Measurements from ENCODE around the gene GTPBP4. TPM values are rescaled to one million over a fixed set of nuclear protein-coding genes. Genes with fewer than 3 reads are reported as not detected.

Gene GTPBP4
- total and polyA plus RNA-seq, 2 donors (not counting 1 experiment from before 2014, with no cell fraction given) = 28.7 to 34.4 TPM

DNA sequence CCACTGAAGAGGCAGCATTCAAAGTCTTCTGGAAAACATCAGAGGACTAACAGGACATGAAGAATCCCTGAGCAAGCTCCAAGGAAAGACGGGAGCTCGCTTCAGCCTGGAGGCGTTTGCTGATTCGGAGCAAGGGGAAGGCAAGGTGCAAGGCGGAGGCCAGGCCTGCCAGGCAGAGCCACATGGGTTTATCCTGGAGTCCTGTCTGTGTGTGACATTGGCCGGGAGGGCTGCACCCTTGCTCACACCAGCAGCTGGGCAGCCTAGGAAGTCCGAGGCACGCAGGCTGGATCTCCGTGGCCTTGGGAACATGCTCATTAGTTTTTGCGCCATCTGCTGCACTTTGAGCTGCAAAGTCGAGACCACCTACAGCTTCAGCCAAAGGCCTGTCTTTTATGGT lies 34.4 kb upstream of the GTPBP4 start:
- no peak overlapping the region for H3K9ac ChIP-seq (ENCODE audit: insufficient read depth, low read length)
- no peak overlapping the region for H3K4me2 ChIP-seq (ENCODE audit: extremely low read depth, insufficient read depth, low read length)
- H2AFZ ChIP-seq (ENCODE audit: low read length) = no peak overlapping the region
- no peaks in the 10 kb centered on the region for H3K79me2 ChIP-seq (ENCODE audit: control insufficient read depth, insufficient read depth, low read length)
- H3K27ac ChIP-seq (ENCODE audit: insufficient read depth, low read length) = no peak overlapping the region
- H3K27me3 ChIP-seq (ENCODE audit: control insufficient read depth, insufficient read depth, low read length) = peaks cover 9% of the 10 kb centered on the region
- H3K4me3 ChIP-seq (replicated peaks in 1 of 4; ENCODE audit: control extremely low read depth in 1 of 4, insufficient read depth in 1 of 4, low read depth in 3 of 4, low read length in 4 of 4) = no peak overlapping the region
- no peaks in the 10 kb centered on the region for H4K20me1 ChIP-seq (ENCODE audit: control insufficient read depth, extremely low read depth, insufficient read depth, low read length)
- H3K36me3 ChIP-seq (ENCODE audit: control insufficient read depth, insufficient read depth, low read length) = no peaks in the 10 kb centered on the region
- H3K4me1 ChIP-seq (ENCODE audit: control insufficient read depth, extremely low read depth, insufficient read depth, low read length) = no peaks in the 10 kb centered on the region
- TF ChIP-seq EZH2 (IDR thresholded peaks at IDR 0.05; ENCODE audit: low read length, missing control alignments) = no peak
- TF ChIP-seq, protein P1, sequence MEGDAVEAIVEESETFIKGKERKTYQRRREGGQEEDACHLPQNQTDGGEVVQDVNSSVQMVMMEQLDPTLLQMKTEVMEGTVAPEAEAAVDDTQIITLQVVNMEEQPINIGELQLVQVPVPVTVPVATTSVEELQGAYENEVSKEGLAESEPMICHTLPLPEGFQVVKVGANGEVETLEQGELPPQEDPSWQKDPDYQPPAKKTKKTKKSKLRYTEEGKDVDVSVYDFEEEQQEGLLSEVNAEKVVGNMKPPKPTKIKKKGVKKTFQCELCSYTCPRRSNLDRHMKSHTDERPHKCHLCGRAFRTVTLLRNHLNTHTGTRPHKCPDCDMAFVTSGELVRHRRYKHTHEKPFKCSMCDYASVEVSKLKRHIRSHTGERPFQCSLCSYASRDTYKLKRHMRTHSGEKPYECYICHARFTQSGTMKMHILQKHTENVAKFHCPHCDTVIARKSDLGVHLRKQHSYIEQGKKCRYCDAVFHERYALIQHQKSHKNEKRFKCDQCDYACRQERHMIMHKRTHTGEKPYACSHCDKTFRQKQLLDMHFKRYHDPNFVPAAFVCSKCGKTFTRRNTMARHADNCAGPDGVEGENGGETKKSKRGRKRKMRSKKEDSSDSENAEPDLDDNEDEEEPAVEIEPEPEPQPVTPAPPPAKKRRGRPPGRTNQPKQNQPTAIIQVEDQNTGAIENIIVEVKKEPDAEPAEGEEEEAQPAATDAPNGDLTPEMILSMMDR (conservative IDR thresholded peaks at IDR 0.05 in 1 of 2, IDR thresholded peaks at IDR 0.05 in 1 of 2; ENCODE audit: low read depth in 1 of 2, low read length in 2 of 2) = no peak
- no peaks in the 10 kb centered on the region for H3K9me3 ChIP-seq (ENCODE audit: control insufficient read depth, insufficient read depth, low read depth, low read length)
- DNase-seq (ENCODE audit: low read depth in 2 of 2) = no peak

DNA sequence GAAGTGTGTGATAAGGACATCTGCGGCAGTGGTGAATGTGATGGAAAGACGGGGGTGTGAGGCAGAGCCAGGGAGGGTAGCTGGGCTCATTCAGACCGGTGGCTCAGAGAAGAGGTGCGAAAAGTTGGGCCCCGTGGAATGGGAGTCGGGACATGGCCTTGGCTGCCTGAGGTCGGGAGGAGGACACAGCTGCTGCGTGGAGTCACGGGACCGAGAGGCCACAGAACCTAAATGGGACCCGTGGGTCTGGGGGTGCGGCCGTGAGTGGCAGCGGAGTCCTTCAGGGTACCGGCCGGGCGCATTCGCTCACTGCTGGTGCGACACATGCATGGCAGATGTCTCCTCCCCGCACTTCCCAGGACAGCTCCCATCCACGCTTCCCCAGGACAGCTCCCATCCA lies 33.8 kb upstream of the GTPBP4 start:
- no peak overlapping the region for H3K9ac ChIP-seq (ENCODE audit: insufficient read depth, low read length)
- no peak overlapping the region for H3K4me3 ChIP-seq (replicated peaks in 1 of 4; ENCODE audit: control extremely low read depth in 1 of 4, insufficient read depth in 1 of 4, low read depth in 3 of 4, low read length in 4 of 4)
- no peak overlapping the region for H2AFZ ChIP-seq (ENCODE audit: low read length)
- H3K27me3 ChIP-seq (ENCODE audit: control insufficient read depth, insufficient read depth, low read length) = peaks cover 9% of the 10 kb centered on the region
- TF ChIP-seq, protein P1 (conservative IDR thresholded peaks at IDR 0.05 in 1 of 2, IDR thresholded peaks at IDR 0.05 in 1 of 2; ENCODE audit: low read depth in 1 of 2, low read length in 2 of 2) = no peak
- no peak for TF ChIP-seq EZH2 (IDR thresholded peaks at IDR 0.05; ENCODE audit: low read length, missing control alignments)
- H3K9me3 ChIP-seq (ENCODE audit: control insufficient read depth, insufficient read depth, low read depth, low read length) = no peaks in the 10 kb centered on the region
- H3K27ac ChIP-seq (ENCODE audit: insufficient read depth, low read length) = no peak overlapping the region
- no peaks in the 10 kb centered on the region for H3K4me1 ChIP-seq (ENCODE audit: control insufficient read depth, extremely low read depth, insufficient read depth, low read length)
- H3K79me2 ChIP-seq (ENCODE audit: control insufficient read depth, insufficient read depth, low read length) = no peaks in the 10 kb centered on the region
- no peak overlapping the region for H3K4me2 ChIP-seq (ENCODE audit: extremely low read depth, insufficient read depth, low read length)
- no peaks in the 10 kb centered on the region for H3K36me3 ChIP-seq (ENCODE audit: control insufficient read depth, insufficient read depth, low read length)
- no peaks in the 10 kb centered on the region for H4K20me1 ChIP-seq (ENCODE audit: control insufficient read depth, extremely low read depth, insufficient read depth, low read length)
- DNase-seq (ENCODE audit: low read depth in 2 of 2) = no peak

DNA sequence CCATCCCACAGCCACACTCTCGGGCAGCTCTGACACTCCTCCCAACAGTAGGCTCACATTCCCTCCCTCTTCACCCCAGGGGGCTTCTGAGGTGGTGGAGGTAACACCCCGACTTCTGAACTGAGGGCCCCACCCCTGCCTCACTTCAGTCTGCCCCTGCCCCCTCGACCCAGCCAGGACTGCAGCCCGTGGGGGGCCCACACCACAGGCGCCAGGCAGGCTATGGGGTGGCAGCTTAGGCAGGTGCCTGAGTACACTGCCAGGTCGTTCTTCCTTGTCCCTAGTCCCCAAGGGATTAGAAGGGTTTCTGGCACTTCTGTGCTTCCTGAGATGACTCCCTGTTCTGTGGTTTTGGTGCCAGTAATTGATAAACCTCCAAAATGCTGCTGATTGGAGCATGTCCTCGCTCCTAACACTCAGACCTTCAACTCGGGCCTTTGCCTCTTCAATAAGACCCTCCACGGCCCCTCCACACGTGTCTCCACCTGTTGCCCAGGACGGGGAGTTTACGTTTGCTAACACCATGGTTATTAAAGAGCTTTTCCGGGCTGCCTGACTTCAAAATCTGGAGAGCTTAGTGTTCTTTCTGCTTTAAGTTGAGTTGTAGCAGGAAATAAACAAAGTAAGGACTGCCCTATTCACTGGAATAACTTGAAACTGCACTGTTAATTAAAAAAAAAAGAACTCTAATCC lies 33.0 kb upstream of the GTPBP4 start:
- no peak overlapping the region for H3K27ac ChIP-seq (ENCODE audit: insufficient read depth, low read length)
- no peak overlapping the region for H3K4me2 ChIP-seq (ENCODE audit: extremely low read depth, insufficient read depth, low read length)
- H2AFZ ChIP-seq (ENCODE audit: low read length) = no peak overlapping the region
- H3K27me3 ChIP-seq (ENCODE audit: control insufficient read depth, insufficient read depth, low read length) = peaks cover 5% of the 10 kb centered on the region
- no peaks in the 10 kb centered on the region for H3K4me1 ChIP-seq (ENCODE audit: control insufficient read depth, extremely low read depth, insufficient read depth, low read length)
- H4K20me1 ChIP-seq (ENCODE audit: control insufficient read depth, extremely low read depth, insufficient read depth, low read length) = no peaks in the 10 kb centered on the region
- H3K79me2 ChIP-seq (ENCODE audit: control insufficient read depth, insufficient read depth, low read length) = no peaks in the 10 kb centered on the region
- TF ChIP-seq, protein P1 (conservative IDR thresholded peaks at IDR 0.05 in 1 of 2, IDR thresholded peaks at IDR 0.05 in 1 of 2; ENCODE audit: low read depth in 1 of 2, low read length in 2 of 2) = no peak
- TF ChIP-seq EZH2 (IDR thresholded peaks at IDR 0.05; ENCODE audit: low read length, missing control alignments) = no peak
- H3K4me3 ChIP-seq (replicated peaks in 1 of 4; ENCODE audit: control extremely low read depth in 1 of 4, insufficient read depth in 1 of 4, low read depth in 3 of 4, low read length in 4 of 4) = no peak overlapping the region
- no peak overlapping the region for H3K9ac ChIP-seq (ENCODE audit: insufficient read depth, low read length)
- no peak for DNase-seq (ENCODE audit: low read depth in 2 of 2)
- no peaks in the 10 kb centered on the region for H3K9me3 ChIP-seq (ENCODE audit: control insufficient read depth, insufficient read depth, low read depth, low read length)
- no peaks in the 10 kb centered on the region for H3K36me3 ChIP-seq (ENCODE audit: control insufficient read depth, insufficient read depth, low read length)
